HG03565 (cell line): Measurements from ENCODE around the gene IQSEC3.
"Not testable (repeated sequence)": the region's sequence is repeated elsewhere in the genome, so short reads cannot be mapped to it uniquely, and the experiment has no call there.

Experiments used
- ATAC-seq: cut with Tn5 transposase; IDR thresholded peaks from one replicate; pipeline ENCODE4 v1.9.1; 2021; ENCODE audit warnings: mild to moderate bottlenecking, moderate library complexity; ENCODE audit not compliant: unreplicated experiment

The IQSEC3 gene

GRCh38 chr12:177336-177979, 110.9 kb downstream of the IQSEC3 start:
- ATAC-seq = no peak

- ATAC-seq = no peak
Measured at GRCh38 chr12:177980-178828, 111.6 kb downstream of the IQSEC3 start.

DNA sequence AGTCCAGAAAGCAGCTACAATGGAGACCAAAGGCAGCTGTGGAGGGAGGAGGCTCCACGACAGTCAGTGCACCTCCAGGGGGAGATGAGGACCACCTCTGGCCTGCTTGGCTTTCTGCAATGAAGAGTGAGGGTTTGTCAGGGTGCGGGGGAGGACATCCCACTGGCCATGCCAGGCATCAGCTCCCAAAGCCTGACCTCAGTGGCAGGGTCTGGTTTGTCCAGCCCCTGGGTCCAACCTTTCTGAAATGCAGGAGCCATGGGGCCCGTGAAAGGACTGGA, 112.2 kb downstream of the IQSEC3 start:
- ATAC-seq = no peak

DNA sequence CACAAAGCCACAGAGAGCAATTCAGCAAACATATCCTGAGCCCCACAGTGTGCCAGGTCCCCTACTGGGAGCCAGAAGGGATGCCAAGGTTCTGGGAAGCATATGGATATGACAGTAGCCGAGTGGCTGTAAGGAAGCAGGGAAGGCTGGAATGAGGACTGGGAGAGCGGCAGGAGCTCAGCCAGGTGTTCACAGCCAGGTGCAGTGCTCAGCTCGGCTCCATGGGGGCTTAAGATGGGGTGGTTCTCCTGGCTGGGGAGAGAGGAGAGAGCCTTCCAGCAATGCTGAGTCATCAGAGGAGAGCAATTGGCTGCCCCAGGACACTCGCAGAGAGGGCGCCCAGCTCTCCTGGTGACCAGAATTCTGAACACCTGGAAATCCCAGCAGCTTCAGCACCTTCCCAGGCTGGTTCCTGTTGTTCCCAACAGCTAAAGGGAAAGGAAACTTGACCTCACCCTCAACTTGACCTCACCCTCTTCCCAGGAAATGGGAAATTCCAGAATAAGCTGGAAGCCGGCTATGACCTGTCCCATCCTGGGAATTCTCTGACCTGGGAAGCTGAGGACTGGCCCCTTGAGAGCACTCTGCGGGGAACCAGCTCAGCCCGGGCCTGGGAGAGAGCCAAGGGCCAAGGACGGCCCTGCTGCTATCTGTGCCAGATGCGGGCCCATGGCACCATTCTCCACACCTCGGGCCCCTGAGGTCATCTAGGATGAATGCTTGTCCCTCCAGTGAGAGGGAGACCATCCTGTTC, 112.7 kb downstream of the IQSEC3 start:
- ATAC-seq = no peak

GRCh38 chr12:179885-180284, 113.3 kb downstream of the IQSEC3 start:
- no peak for ATAC-seq

- no peak for ATAC-seq
Measured at GRCh38 chr12:180445-180844, 113.9 kb downstream of the IQSEC3 start.

DNA sequence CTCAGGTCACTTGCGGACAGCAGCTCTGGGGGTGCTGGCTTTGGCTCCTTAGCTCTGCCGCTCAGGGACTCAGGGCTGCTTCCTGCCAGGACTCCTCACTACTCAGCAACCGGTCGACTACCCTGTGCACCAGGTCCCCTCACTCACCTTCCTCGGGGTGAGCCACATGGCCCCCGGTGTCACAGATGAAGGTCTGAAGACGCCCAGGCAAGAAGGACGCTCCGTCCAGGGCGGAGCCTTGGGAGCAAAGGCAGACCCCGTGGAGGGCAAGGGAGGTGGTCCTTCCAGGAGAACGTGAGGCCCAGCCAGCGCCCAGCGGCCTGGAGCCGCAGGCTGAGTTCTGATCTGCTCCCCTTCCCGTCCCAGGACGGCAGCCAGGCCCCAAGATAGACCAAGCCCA, 115.4 kb downstream of the IQSEC3 start:
- no peak for ATAC-seq

DNA sequence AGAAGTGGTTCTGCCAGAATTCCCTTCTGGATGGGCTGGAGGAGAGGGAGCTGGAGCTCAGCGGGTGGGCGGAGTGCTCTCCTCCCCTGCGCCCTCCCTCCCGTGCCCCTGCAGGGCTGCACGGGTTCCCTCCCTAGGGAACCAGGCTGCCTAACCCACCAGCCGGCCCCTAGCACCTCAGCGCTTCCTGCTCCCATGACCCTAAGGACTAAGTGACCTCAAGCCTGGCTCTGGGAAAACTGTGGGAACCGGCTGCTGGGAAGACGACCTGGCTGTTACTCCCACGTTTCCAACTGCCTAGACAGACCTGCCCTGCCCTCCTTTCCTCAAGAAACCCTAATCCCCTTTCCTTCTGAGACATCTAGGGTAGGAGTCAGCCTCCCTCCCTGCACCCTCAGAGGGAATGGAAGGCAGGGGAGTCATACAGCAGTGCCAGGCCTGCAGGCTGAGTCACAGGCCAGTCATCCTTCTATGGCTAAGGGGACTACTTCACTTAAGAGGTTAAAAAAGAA, 115.9 kb downstream of the IQSEC3 start:
- ATAC-seq = no peak

- ATAC-seq = no peak
Measured at GRCh38 chr12:184811-185575, 118.4 kb downstream of the IQSEC3 start.

DNA sequence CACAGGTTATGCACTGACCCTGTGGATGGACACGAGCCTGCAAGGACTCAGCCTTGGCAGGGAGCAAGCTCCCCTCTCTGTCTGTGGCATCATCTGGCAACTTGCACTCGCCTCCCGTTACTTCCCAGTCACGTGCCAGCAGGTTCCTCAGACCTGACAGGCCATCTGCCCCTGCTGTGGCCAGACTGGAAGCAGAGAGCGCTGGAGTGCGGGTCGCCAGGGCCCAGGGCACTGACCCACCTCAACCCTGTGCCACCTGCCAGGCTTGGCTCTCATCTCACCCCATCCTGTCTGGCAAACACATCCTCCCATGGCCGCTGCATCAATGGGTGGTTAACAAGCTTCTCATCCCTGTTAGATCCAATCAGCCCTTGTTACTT, 119.0 kb downstream of the IQSEC3 start:
- no peak for ATAC-seq

- ATAC-seq = no peak
Measured at GRCh38 chr12:186006-186625, 119.5 kb downstream of the IQSEC3 start.

GRCh38 chr12:187986-188909, 121.7 kb downstream of the IQSEC3 start:
- not testable (repeated sequence) for ATAC-seq

DNA sequence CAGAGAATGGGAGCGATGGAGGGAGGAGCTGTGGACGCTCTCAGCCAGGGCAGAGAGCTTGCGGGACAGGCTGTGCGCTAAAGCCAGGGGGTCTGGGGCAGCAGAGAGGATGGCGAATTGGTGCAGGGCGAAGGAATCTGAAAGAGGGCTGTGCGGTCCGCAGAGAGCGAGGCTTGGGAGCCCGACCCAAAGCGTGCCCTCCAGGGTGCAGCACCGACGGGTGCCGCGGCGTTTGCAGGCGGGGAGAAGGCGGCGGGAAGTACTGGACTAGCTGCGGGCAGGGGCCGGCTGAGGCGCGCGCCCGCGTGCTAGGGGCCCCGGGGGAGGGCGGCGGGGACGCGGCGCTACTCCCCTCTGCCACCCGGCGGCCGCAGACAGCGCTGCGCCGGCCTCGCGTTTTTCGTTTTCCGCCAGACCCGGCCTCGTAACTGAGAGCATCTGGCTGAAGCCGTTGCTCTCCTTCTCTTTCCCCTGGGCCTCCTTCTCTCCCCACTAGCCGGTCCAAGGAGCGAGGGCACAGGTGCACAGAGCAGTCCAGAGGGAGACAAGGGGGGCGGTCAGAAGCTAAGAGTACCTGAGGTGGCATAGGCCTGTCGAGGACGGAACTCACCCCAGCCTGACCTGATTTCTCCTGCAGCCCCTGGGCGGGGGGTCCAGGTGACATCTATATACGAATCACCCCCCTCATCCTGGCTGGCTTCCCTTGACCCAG, 122.5 kb downstream of the IQSEC3 start:
- no peak for ATAC-seq

GRCh38 chr12:189622-189962, 123.0 kb downstream of the IQSEC3 start:
- no peak for ATAC-seq

GRCh38 chr12:190881-191280, 124.3 kb downstream of the IQSEC3 start:
- ATAC-seq = no peak

DNA sequence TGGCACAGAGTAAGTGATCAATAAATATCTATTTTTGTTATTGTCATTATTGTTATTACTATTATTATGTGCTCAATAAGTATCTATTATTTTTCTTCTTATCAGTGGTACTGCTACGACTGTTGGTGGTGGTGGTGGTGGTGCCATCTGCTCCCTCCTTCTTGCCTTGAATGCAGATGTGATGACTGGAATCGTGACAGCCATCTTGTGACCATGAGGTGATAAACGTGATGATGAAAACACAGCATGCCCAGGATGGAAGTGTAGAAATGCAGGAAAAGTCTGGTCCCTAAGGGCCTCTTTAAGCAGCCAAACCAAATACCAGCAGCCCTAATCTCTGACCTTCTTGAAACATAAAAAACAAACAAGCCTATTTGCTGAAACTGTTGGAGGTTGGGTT, 125.0 kb downstream of the IQSEC3 start:
- ATAC-seq = no peak

DNA sequence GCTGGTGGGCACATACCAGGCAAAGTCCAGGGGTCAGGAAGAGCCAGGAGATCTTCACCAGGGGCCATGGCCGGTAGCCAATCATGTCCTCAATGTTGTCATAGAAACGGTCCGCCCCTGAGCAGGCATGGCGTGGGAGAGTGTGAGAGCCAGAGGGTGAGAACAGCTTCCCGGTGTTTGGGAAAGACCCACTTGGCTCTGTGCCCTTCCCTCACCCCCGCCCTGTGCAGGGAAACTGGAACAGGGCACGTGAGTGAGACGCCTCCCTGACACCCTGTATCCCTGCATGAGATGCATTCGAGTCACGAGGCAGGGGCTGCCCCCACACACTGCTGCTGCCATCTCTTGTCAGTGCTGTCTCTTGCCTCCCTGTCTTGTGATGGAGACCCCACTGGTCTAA, 126.7 kb downstream of the IQSEC3 start:
- no peak for ATAC-seq

DNA sequence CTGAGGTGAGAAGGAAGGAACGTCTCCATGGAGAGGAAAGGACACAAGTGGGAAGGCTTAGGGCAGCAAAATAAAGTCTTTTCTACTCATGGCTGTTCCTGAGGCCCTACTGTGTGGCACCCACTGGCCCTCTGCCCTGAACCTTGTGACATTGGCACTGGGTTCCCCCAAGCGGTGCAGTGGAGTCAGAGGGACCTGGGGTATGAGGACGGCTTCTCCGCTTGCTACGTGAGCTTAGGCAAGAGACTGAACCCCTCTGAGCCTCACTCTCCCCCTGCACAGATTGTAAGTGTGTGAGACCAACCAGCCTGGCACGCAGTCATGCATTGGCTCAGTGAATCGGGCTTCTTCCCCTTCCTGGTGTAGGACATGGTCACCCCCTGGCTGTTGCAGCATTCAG, 127.7 kb downstream of the IQSEC3 start:
- ATAC-seq = no peak

GRCh38 chr12:195156-195555, 128.6 kb downstream of the IQSEC3 start:
- ATAC-seq = no peak
